ENCODE measurements around the gene ANKHD1. TPM values are rescaled to one million over a fixed set of nuclear protein-coding genes. Genes with fewer than 3 reads are reported as not detected.
"Not testable (repeated sequence)": the region's sequence is repeated elsewhere in the genome, so short reads cannot be mapped to it uniquely, and the experiment has no call there.

ANKHD1 gene
- total RNA-seq, 2 experiments from 2014 or later = 148 to 156 TPM

- Mint-ChIP-seq H3K27ac (no peak overlapping the region), H3K4me3 (no peak overlapping the region)
These were observed 18.6 kb downstream of the ANKHD1 start for GRCh38 chr5:140420226-140420570.

GRCh38 chr5:140420665-140421361 is 19.2 kb downstream of the ANKHD1 start:
- POLR2A ChIA-PET = no interaction called here
- DNase-seq (no peak), ATAC-seq (ENCODE audit: low read depth) (no peak)
- Mint-ChIP-seq H3K4me3 (no peak overlapping the region), H3K36me3 (peaks cover 26% of the 10 kb centered on the region), H3K4me1 (peaks cover 23% of the 10 kb centered on the region), H3K27me3 (no peaks in the 10 kb centered on the region), H3K9me3 (peaks cover 1% of the 10 kb centered on the region), H3K27ac (no peak overlapping the region)

More at GRCh38 chr5:140420226-140420570, 18.6 kb downstream of the ANKHD1 start:
- Mint-ChIP-seq H3K9me3 (peaks cover 1% of the 10 kb centered on the region), H3K27me3 (no peaks in the 10 kb centered on the region), H3K4me1 (peaks cover 24% of the 10 kb centered on the region), H3K36me3 (peaks cover 24% of the 10 kb centered on the region)
- ATAC-seq (ENCODE audit: low read depth) (no peak), DNase-seq (no peak)
- POLR2A ChIA-PET = no interaction called here

GRCh38 chr5:140421375-140421774 is 19.7 kb downstream of the ANKHD1 start:
- DNase-seq; H3K9me3 Mint-ChIP-seq; ATAC-seq (ENCODE audit: low read depth); POLR2A ChIA-PET; H3K4me3 Mint-ChIP-seq; H3K27ac Mint-ChIP-seq; H3K27me3 Mint-ChIP-seq: not testable (repeated sequence)
- Mint-ChIP-seq H3K36me3 (peaks cover 23% of the 10 kb centered on the region), H3K4me1 (peaks cover 21% of the 10 kb centered on the region)

- Mint-ChIP-seq H3K4me1 (peaks cover 18% of the 10 kb centered on the region), H3K27me3 (no peaks in the 10 kb centered on the region), H3K36me3 (peaks cover 24% of the 10 kb centered on the region), H3K27ac (no peak overlapping the region), H3K9me3 (no peaks in the 10 kb centered on the region), H3K4me3 (no peak overlapping the region)
- no peak for ATAC-seq (ENCODE audit: low read depth)
- POLR2A ChIA-PET = no interaction called here
- DNase-seq = no peak
These were observed 22.0 kb downstream of the ANKHD1 start for GRCh38 chr5:140423609-140424008.

- Mint-ChIP-seq H3K27me3 (no peaks in the 10 kb centered on the region), H3K9me3 (no peaks in the 10 kb centered on the region), H3K27ac (no peak overlapping the region), H3K4me1 (peaks cover 16% of the 10 kb centered on the region), H3K4me3 (no peak overlapping the region), H3K36me3 (peaks cover 21% of the 10 kb centered on the region)
- DNase-seq (no peak), ATAC-seq (ENCODE audit: low read depth) (no peak)
- POLR2A ChIA-PET = no interaction called here
These were observed 22.5 kb downstream of the ANKHD1 start for GRCh38 chr5:140424135-140424534.

GRCh38 chr5:140427726-140428125 is 26.1 kb downstream of the ANKHD1 start:
- ATAC-seq (ENCODE audit: low read depth); H3K27ac Mint-ChIP-seq; H3K4me1 Mint-ChIP-seq; DNase-seq; H3K9me3 Mint-ChIP-seq; H3K4me3 Mint-ChIP-seq; H3K27me3 Mint-ChIP-seq; H3K36me3 Mint-ChIP-seq; POLR2A ChIA-PET: not testable (repeated sequence)

GRCh38 chr5:140429724-140430123 is 28.1 kb downstream of the ANKHD1 start:
- Mint-ChIP-seq H3K27ac (no peak overlapping the region), H3K27me3 (no peaks in the 10 kb centered on the region), H3K4me3 (no peak overlapping the region), H3K9me3 (no peaks in the 10 kb centered on the region), H3K4me1 (peaks cover 9% of the 10 kb centered on the region), H3K36me3 (peaks cover 6% of the 10 kb centered on the region)
- POLR2A ChIA-PET = interaction anchor here (0.5 kb wide), 1 partner anchor 971 kb away, joined by 3 read pairs; no protein-coding TSS in a partner anchor
- ATAC-seq (ENCODE audit: low read depth) (no peak), DNase-seq (no peak)

GRCh38 chr5:140432212-140432611 is 30.6 kb downstream of the ANKHD1 start:
- DNase-seq (no peak), ATAC-seq (ENCODE audit: low read depth) (no peak)
- Mint-ChIP-seq H3K4me1 (peaks cover 9% of the 10 kb centered on the region), H3K9me3 (no peaks in the 10 kb centered on the region), H3K36me3 (peaks cover 2% of the 10 kb centered on the region), H3K27me3 (no peaks in the 10 kb centered on the region), H3K27ac (no peak overlapping the region), H3K4me3 (no peak overlapping the region)
- POLR2A ChIA-PET = no interaction called here

- Mint-ChIP-seq H3K4me1 (peaks cover 9% of the 10 kb centered on the region), H3K27ac (no peak overlapping the region), H3K9me3 (no peaks in the 10 kb centered on the region), H3K36me3 (peaks cover 2% of the 10 kb centered on the region), H3K27me3 (no peaks in the 10 kb centered on the region), H3K4me3 (no peak overlapping the region)
- POLR2A ChIA-PET = no interaction called here
- no peak for ATAC-seq (ENCODE audit: low read depth)
- no peak for DNase-seq
These were observed 31.3 kb downstream of the ANKHD1 start for GRCh38 chr5:140432916-140433315.

- H3K27me3 Mint-ChIP-seq; H3K4me1 Mint-ChIP-seq; DNase-seq; H3K27ac Mint-ChIP-seq; POLR2A ChIA-PET; H3K4me3 Mint-ChIP-seq; ATAC-seq (ENCODE audit: low read depth): not testable (repeated sequence)
- Mint-ChIP-seq H3K36me3 (peaks cover 56% of the 10 kb centered on the region), H3K9me3 (peaks cover 10% of the 10 kb centered on the region)
These were observed 55.7 kb downstream of the ANKHD1 start for GRCh38 chr5:140457368-140457767.

- no peaks in the 10 kb centered on the region for H3K9me3 Mint-ChIP-seq
- H3K27me3 Mint-ChIP-seq = no peaks in the 10 kb centered on the region
- peaks cover 16% of the 10 kb centered on the region for H3K36me3 Mint-ChIP-seq
- no peak for DNase-seq
- ATAC-seq (ENCODE audit: low read depth) = no peak
- no peak overlapping the region for H3K27ac Mint-ChIP-seq
- H3K4me3 Mint-ChIP-seq = no peak overlapping the region
- POLR2A ChIA-PET = no interaction called here
- H3K4me1 Mint-ChIP-seq = no peaks in the 10 kb centered on the region
These were observed 65.5 kb downstream of the ANKHD1 start for GRCh38 chr5:140466981-140467742.

- H3K9me3 Mint-ChIP-seq = no peaks in the 10 kb centered on the region
- H3K36me3 Mint-ChIP-seq = peaks cover 15% of the 10 kb centered on the region
- no peaks in the 10 kb centered on the region for H3K27me3 Mint-ChIP-seq
- H3K27ac Mint-ChIP-seq = no peak overlapping the region
- DNase-seq (no peak), ATAC-seq (ENCODE audit: low read depth) (no peak)
- H3K4me3 Mint-ChIP-seq = no peak overlapping the region
- H3K4me1 Mint-ChIP-seq = no peaks in the 10 kb centered on the region
- POLR2A ChIA-PET = no interaction called here
These were observed 66.6 kb downstream of the ANKHD1 start for GRCh38 chr5:140468188-140468587.

GRCh38 chr5:140469259-140469658 is 67.6 kb downstream of the ANKHD1 start:
- Mint-ChIP-seq H3K27ac (no peak overlapping the region), H3K27me3 (no peaks in the 10 kb centered on the region)

More at GRCh38 chr5:140469259-140469658, 67.6 kb downstream of the ANKHD1 start:
- DNase-seq (no peak), ATAC-seq (ENCODE audit: low read depth) (no peak)
- H3K4me3 Mint-ChIP-seq = no peak overlapping the region
- H3K4me1 Mint-ChIP-seq = no peaks in the 10 kb centered on the region
- H3K9me3 Mint-ChIP-seq = no peaks in the 10 kb centered on the region
- POLR2A ChIA-PET = no interaction called here
- H3K36me3 Mint-ChIP-seq = peaks cover 17% of the 10 kb centered on the region
